AG09319 (cell line): ENCODE measurements around the gene CYB5A.

Experiments used
- DNase-seq: peaks from one replicate; pipeline ENCODE4 v3.0.0-alpha.2; 2010; ENCODE audit warnings: low read depth; ENCODE audit errors: extremely low read depth
- CTCF ChIP-seq: IDR thresholded peaks from 2 replicates; pipeline ENCODE4 v1.5.1; 2011; ENCODE audit warnings: low read depth, mild to moderate bottlenecking, inconsistent platforms, low read length, moderate library complexity

CYB5A gene

DNA sequence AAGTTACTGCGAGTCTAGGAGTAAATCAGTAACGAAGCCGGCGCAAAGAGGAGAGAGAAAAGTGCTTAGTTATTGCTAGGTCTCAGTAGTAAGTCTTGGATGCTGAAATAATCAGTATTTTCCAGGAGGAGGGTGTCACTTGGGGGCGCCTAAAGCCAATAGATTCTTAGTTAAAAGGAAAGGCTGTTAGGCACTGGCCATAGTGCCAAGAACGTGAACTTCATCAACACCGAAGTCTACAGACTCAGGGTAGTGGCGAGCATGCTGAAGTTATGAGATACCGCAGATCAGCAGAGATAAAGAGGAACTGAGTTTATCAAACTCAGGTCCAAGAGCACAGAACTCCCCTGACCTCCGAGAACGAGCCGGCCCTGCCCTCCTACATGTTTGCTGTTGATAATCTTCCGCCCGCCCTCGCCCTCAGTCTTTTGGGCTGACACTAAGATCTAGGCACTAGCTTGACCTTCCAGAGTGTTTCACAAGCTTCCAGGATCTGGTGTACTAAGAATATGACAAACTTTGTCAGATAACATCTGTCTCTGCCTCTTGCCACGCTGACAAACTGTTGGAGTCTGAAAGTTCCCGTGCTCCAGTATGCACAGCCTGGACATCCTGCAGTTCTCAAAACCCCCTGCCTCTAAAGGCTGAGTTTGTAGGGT lies 49.2 kb downstream of the CYB5A start:
- TF ChIP-seq CTCF = peak; percentile 4; the same call in 1 of the 2 replicates
- DNase-seq = no peak

DNA sequence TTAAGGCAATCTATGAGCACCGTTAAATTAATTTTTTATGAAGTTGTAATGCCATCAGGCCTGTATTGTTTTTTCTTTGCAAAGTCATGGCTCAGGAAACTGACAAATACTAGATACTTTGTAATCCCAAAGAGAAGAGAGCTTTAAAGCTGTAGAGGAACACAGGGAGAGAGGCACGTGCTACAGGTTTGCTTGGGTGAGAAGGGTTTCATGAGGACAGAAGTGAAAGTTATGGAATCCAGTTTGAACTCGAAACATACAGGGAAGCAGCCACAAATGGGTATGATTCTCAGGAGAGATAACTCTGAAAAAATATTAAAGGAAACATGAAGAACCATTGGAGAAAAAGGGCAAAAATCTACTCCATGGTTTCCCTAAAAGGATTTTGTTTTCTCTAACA lies 49.8 kb downstream of the CYB5A start:
- TF ChIP-seq CTCF = no peak
- no peak for DNase-seq

DNA sequence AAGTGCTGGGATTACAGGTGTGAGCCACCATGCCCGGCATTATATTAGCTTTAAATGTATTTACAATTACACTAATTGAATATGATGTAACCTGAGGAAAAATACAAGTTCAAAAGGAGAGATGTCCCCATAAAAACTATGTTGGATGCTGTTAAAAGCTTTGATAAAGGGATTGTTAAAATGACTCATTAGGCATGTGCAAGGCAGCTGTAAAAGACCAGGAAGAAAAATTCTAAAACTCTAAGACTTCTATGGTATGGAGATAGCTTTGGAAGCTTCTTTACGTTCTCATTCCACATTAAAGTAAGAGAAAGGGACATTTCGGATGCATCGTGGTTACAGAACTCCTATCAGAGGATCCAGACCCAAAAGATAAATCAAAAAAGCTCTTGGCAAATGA lies 50.3 kb downstream of the CYB5A start:
- DNase-seq = no peak
- no peak for TF ChIP-seq CTCF

DNA sequence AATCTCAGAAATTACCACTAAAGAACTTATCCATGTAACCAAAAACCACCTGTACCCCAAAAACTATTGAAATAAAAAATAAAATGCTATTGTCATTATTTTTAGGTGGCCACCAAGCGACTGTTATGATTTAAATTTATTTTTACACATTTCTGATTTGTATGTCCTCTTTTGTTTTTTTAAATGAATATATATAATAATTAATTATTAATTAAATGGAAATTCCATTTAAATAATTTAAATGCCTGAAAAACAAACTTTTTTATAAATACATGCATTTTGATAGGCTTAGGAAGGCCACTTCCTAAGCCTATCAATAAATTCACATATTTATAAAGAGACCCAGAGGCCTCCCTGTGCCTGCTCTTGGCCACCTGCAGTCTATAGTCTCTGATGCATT lies 52.2 kb downstream of the CYB5A start:
- no peak for TF ChIP-seq CTCF

DNA sequence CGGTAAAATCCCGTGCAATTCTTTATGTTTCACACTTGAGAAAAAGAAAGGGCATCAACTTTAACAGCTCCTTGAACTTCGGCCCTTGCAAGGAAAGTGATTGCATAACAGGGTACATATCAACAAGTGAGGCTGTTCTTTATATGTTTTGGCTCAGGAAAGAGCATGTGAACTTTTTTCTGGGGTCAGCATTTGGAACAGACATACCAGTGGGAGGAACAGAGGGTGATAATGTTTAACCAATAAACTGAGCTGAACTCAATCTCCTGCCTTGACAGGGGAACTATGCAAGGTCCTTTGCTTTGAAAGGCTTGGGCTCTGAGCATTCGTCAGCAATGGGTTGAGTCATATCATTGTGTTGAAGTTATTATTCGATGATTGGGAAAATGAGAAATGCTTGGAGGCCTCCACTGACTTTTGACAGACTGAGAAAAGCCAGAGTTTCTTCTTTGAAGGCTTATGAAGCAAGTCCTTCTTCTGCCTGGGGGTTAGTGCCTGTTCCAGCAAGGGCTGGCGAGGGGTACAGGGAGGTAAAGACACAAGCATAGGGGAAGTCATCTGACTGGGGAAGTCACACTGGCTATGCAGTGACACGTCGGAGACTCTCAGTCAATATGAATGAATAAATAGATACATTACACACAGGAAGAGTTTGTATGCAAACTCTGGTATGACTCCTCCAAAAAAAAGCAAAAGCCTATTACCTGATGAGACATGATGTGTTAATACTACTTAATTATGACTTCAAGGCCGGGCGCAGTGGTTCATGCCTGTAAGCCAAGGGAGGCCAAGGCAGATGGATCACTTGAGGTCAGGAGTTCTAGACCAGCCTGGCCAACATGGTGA lies 57.2 kb downstream of the CYB5A start:
- no peak for TF ChIP-seq CTCF
- no peak for DNase-seq

More for the DNA sequence above, 52.2 kb downstream of the CYB5A start:
- DNase-seq = no peak

DNA sequence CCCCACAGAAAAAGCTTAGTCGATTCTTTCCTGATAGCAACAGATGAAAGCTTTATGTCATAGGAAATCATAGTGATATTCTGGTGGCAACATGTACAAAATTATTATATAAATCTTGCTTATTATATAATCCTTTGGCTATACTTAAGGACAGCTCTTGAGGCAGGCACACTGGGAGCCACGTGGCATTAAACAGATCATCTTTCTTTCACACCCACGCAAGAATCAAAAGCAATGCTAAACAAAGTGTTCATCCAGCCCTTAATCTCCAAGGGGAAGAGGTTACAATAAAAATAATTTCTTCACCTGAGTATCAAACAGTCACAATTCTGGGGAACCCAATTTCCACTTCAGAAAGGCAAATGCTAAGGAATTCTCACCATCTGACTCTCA lies 57.8 kb downstream of the CYB5A start:
- TF ChIP-seq CTCF = no peak
- no peak for DNase-seq
